Breast epithelium (tissue), 4 donors: ENCODE measurements around the gene CHSY3. TPM values are rescaled to one million over a fixed set of nuclear protein-coding genes. Genes with fewer than 3 reads are reported as not detected.

Experiments
- DNase-seq, 2 donors: peaks; one replicate each; pipeline ENCODE4 v3.0.0-alpha.2; 2019; ENCODE audit warnings: low spot score in 2 of 2
- H3K27ac ChIP-seq, 2 donors: fragments of 200-600 bp; sonication (generic) in 1 of 2; one replicate each; pipeline ENCODE4 v1.5.1; 2016 to 2019; ENCODE audit warnings: mild to moderate bottlenecking in 1 of 2
- H3K27me3 ChIP-seq, 2 donors: fragments of 200-600 bp; sonication (generic) in 1 of 2; one replicate each; pipeline versions ENCODE4 v1.5.1 to v1.6.0; 2017 to 2019; ENCODE audit warnings: control low read depth in 1 of 2, mild to moderate bottlenecking in 1 of 2
- H3K36me3 ChIP-seq: fragments of 200-600 bp; one replicate; pipeline ENCODE4 v1.5.1; 2019
- H3K4me1 ChIP-seq, 2 donors: fragments of 200-600 bp; sonication (generic); one replicate each; pipeline ENCODE4 v1.5.1; 2016 to 2019; ENCODE audit warnings: control low read depth in 1 of 2
- H3K4me3 ChIP-seq, 3 donors: fragments of 200-600 bp; sonication (generic); 1 replicate in 2 of 3; 2 replicates in 1 of 3; pipeline ENCODE4 v1.5.1; 2016 to 2019; ENCODE audit warnings: mild to moderate bottlenecking in 3 of 3, moderate library complexity in 2 of 3
- H3K9me3 ChIP-seq, 2 donors: fragments of 200-600 bp; sonication (generic) in 1 of 2; one replicate each; pipeline ENCODE4 v1.5.1; 2016 to 2019; ENCODE audit warnings: control low read depth in 1 of 2
- POLR2A ChIP-seq: fragments of 450-650 bp; IDR thresholded peaks from one replicate; pipeline ENCODE4 v1.6.1; 2016; ENCODE audit warnings: antibody characterized with exemption, mild to moderate bottlenecking, moderate library complexity
- POLR2AphosphoS5 ChIP-seq, 3 donors: sonication (generic); formaldehyde crosslinking; IDR thresholded peaks; one replicate each; pipeline ENCODE4 v1.6.1; 2017; ENCODE audit warnings: antibody characterized with exemption in 3 of 3
- intact Hi-C: fragments of 100-400 bp; cut with DNase I; formaldehyde crosslinking; loops from one replicate; pipeline ENCODE4 v1.15.1; 2023; ENCODE audit warnings: low total_unique reads
- total RNA-seq, 3 donors: library from RNA; depleted of rRNA; stranded (reverse); fragments of >200 nt; gene quantifications; one replicate each; pipeline ENCODE4 v1.1.0, GENCODE V29; 2016
- TF ChIP-seq, protein P1 (sequence below), 3 donors: fragments of 450-650 bp; IDR thresholded peaks; one replicate each; pipeline ENCODE4 v1.5.1; 2016 to 2017; ENCODE audit warnings: antibody characterized with exemption in 3 of 3, mild to moderate bottlenecking in 3 of 3, moderate library complexity in 3 of 3

The CHSY3 gene
- total RNA-seq, 3 donors from 2014 or later, result 2.5 to 4.9 (median 3.7) TPM

DNA sequence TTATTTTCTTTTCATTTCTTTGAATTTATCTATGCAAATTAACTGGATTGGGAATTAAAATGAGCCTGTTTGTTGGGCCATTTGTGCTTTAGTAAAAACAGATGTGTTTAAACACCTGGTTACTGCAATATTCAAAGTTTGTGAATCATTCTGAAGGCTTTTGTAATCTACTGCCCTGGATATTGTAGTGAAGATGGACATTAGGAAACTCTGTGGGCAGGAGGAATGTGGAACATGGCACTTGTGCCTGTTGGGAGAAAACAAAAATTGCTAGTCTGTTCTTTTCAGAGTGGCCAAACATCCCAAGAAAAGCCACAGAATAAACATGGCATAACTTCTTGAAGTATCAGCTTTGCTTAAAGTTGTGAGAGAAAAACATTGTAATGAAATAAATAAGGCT, 40.8 kb downstream of the CHSY3 start:
- Histone ChIP-seq H3K27me3 (no peaks in the 10 kb centered on the region), H3K9me3 (no peaks in the 10 kb centered on the region), H3K4me1 (no peaks in the 10 kb centered on the region), H3K36me3 (no peaks in the 10 kb centered on the region), H3K4me3 (no peak overlapping the region), H3K27ac (no peak overlapping the region)
- DNase-seq, result no peak
- TF ChIP-seq POLR2AphosphoS5 (IDR thresholded peaks at IDR 0.05), result no peak
- TF ChIP-seq POLR2A, result no peak
- TF ChIP-seq, protein P1, sequence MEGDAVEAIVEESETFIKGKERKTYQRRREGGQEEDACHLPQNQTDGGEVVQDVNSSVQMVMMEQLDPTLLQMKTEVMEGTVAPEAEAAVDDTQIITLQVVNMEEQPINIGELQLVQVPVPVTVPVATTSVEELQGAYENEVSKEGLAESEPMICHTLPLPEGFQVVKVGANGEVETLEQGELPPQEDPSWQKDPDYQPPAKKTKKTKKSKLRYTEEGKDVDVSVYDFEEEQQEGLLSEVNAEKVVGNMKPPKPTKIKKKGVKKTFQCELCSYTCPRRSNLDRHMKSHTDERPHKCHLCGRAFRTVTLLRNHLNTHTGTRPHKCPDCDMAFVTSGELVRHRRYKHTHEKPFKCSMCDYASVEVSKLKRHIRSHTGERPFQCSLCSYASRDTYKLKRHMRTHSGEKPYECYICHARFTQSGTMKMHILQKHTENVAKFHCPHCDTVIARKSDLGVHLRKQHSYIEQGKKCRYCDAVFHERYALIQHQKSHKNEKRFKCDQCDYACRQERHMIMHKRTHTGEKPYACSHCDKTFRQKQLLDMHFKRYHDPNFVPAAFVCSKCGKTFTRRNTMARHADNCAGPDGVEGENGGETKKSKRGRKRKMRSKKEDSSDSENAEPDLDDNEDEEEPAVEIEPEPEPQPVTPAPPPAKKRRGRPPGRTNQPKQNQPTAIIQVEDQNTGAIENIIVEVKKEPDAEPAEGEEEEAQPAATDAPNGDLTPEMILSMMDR (IDR thresholded peaks at IDR 0.05), result no peak
- intact Hi-C loops, result no loop called here

DNA sequence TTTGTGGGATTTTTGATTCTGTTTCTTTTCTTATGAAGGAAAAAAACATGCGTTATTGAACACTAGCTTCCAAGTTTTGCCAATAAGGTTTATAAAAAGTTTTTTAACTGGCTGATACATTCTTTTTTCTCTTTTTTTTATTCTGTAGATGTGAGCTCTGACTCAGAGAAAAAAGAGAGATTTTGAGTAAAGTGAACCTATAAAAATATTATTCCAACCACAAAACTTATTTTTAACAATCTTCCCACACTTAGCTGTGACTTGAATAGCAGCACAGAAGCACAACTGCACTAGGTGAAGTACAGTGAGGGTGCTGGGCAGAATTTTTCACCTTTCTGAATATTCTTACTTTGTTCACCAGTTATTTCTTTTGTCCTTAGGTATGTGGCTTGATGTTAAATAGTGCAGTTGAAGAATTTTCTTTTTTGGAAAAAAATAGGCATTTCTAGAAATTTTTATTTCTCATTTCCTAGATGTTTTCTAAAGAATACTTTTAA, 41.6 kb downstream of the CHSY3 start:
- Histone ChIP-seq H3K9me3 (no peaks in the 10 kb centered on the region), H3K4me1 (no peaks in the 10 kb centered on the region), H3K27me3 (no peaks in the 10 kb centered on the region), H3K27ac (no peak overlapping the region), H3K36me3 (no peaks in the 10 kb centered on the region), H3K4me3 (no peak overlapping the region)
- TF ChIP-seq POLR2A, result no peak
- TF ChIP-seq POLR2AphosphoS5 (IDR thresholded peaks at IDR 0.05), result no peak
- TF ChIP-seq, protein P1 (IDR thresholded peaks at IDR 0.05), result no peak
- intact Hi-C loops, result no loop called here
- no peak for DNase-seq

DNA sequence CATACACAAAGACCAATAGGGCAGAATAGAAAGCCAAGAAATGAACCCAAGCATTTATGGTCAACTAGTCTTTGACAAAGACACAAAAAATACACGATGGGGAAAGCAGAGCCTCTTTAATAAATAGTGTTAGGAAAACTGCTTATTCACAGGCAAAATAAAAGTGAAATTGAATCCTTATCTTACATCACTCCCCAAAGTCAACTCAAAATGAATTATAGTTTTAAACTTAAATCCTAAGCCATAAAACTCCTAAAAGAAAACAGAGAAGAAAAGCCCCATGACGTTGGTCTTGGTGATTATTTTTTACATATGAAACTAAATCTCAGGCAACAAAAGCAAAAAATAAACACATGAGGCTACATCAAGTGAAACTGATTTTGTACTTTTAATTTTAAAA, 46.8 kb downstream of the CHSY3 start:
- Histone ChIP-seq H3K4me3 (no peak overlapping the region), H3K27me3 (no peaks in the 10 kb centered on the region), H3K4me1 (no peaks in the 10 kb centered on the region)

DNA sequence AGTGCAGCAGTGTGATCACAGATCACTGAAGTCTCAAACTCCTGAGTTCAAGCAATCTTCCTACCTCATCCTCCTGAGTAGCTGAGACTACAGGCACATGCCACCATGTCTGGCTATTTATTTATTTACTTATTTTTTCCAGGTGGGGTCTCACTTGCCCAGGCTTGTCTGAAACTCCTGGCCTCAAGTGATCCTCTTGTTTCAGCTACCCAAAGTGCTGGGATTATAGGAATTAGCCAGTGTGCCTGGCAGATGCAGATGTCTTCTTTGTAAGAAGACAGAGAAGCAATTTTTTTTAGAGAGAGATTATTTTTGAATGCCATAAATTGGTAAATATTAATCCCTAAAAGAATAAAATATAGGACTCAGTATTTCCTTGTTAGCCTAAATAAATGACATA, 54.3 kb downstream of the CHSY3 start:
- no peaks in the 10 kb centered on the region for H3K27me3 ChIP-seq
- H3K4me1 ChIP-seq, result no peaks in the 10 kb centered on the region
- H3K36me3 ChIP-seq, result no peaks in the 10 kb centered on the region
- no peak overlapping the region for H3K4me3 ChIP-seq
- H3K9me3 ChIP-seq, result peaks cover 0 to 14% of the 10 kb centered on the region in 2 donors
- H3K27ac ChIP-seq, result no peak overlapping the region
- DNase-seq, result no peak
- TF ChIP-seq POLR2AphosphoS5 (IDR thresholded peaks at IDR 0.05), result no peak
- TF ChIP-seq POLR2A, result no peak
- TF ChIP-seq, protein P1 (IDR thresholded peaks at IDR 0.05), result no peak
- intact Hi-C loops, result no loop called here

More for the DNA sequence above, 46.8 kb downstream of the CHSY3 start:
- no peak for DNase-seq
- intact Hi-C loops, result no loop called here
- no peak overlapping the region for H3K27ac ChIP-seq
- H3K9me3 ChIP-seq, result peaks cover 0 to 14% of the 10 kb centered on the region in 2 donors
- H3K36me3 ChIP-seq, result no peaks in the 10 kb centered on the region
- TF ChIP-seq POLR2A, result no peak
- no peak for TF ChIP-seq POLR2AphosphoS5 (IDR thresholded peaks at IDR 0.05)
- TF ChIP-seq, protein P1 (IDR thresholded peaks at IDR 0.05), result no peak

DNA sequence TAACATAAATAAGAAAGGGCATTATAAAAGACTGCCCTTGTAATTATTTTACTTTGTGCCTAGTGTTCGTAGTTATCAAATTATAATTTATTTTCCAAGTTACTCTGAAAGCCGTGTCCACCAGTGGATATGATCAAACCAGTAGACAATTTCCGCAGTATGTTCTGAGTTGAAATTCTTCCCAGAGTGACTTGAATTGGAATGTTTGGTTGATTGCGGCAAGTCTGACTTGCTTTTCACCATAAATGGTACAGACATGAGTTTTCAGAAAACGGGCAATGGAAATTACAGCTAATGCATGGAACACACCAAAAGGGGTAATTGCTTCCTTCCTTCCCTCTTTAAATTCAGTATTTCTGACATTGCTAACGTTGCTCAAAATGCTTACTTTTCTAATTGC, 56.6 kb downstream of the CHSY3 start:
- intact Hi-C loops, result no loop called here
- DNase-seq, result no peak
- no peaks in the 10 kb centered on the region for H3K27me3 ChIP-seq
- no peaks in the 10 kb centered on the region for H3K4me1 ChIP-seq
- H3K36me3 ChIP-seq, result no peaks in the 10 kb centered on the region
- H3K27ac ChIP-seq, result no peak overlapping the region
- TF ChIP-seq, protein P1 (IDR thresholded peaks at IDR 0.05), result no peak
- H3K4me3 ChIP-seq, result no peak overlapping the region
- H3K9me3 ChIP-seq, result peaks cover 0 to 2% of the 10 kb centered on the region in 2 donors
